Muscle layer of colon (tissue), 2 donors: ENCODE measurements around the gene NDP.
A peak's percentile ranks its signal among the peaks of the same experiment; 100 is the strongest.

ENCODE experiments used
- H3K27ac ChIP-seq: one replicate; pipeline ENCODE4 v1.7.0; 2013; ENCODE audit warnings: low read depth, mild to moderate bottlenecking, low read length, moderate library complexity
- H3K27me3 ChIP-seq, 2 donors: one replicate each; pipeline ENCODE4 v1.7.0; 2013; ENCODE audit warnings: low read length in 2 of 2, mild to moderate bottlenecking in 2 of 2; ENCODE audit not compliant: insufficient read depth in 2 of 2, control insufficient read depth in 1 of 2
- H3K36me3 ChIP-seq: one replicate; pipeline ENCODE4 v1.7.0; 2013; ENCODE audit warnings: mild to moderate bottlenecking, low read length; ENCODE audit not compliant: insufficient read depth
- H3K4me1 ChIP-seq: one replicate; pipeline ENCODE4 v1.7.0; 2013; ENCODE audit warnings: mild to moderate bottlenecking, low read length; ENCODE audit not compliant: insufficient read depth
- H3K4me3 ChIP-seq, 2 donors: one replicate each; pipeline ENCODE4 v1.7.0; 2013; ENCODE audit warnings: low read length in 2 of 2, low read depth in 1 of 2, mild to moderate bottlenecking in 1 of 2, moderate library complexity in 1 of 2
- H3K9ac ChIP-seq: one replicate; pipeline ENCODE4 v1.7.0; 2013; ENCODE audit warnings: low read length
- H3K9me3 ChIP-seq: one replicate; pipeline ENCODE4 v1.7.0; 2013; ENCODE audit warnings: mild to moderate bottlenecking, low read length
- donor health status: abdominal sarcoma.
- donor health status: Adenocarcinoma of cecum.

Gene NDP

DNA sequence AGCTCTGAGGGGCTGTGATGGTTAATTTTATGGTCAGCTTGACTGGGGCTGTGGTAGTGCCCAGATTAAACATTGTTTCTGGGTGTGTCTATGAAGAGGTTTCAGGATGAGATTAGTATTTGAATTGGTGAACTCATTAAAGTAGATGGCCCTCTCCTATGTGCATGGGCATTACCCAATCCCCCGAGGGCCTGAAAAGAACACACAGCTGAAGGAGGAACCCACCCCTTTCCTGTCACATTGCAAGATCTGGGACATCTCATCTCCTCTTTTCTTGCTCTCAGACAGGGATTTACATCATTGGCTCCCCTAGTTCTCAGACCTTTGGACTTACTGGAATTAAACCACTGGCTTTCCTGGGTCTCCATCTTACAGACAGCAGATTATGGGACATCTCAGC, 29.4 kb upstream of the NDP start:
- no peak overlapping the region for H3K4me3 ChIP-seq
- H3K36me3 ChIP-seq, result no peaks in the 10 kb centered on the region
- no peaks in the 10 kb centered on the region for H3K4me1 ChIP-seq
- no peak overlapping the region for H3K27ac ChIP-seq
- H3K9ac ChIP-seq, result no peak overlapping the region
- H3K9me3 ChIP-seq, result no peaks in the 10 kb centered on the region
- peaks cover 0 to 6% of the 10 kb centered on the region in 2 donors for H3K27me3 ChIP-seq

DNA sequence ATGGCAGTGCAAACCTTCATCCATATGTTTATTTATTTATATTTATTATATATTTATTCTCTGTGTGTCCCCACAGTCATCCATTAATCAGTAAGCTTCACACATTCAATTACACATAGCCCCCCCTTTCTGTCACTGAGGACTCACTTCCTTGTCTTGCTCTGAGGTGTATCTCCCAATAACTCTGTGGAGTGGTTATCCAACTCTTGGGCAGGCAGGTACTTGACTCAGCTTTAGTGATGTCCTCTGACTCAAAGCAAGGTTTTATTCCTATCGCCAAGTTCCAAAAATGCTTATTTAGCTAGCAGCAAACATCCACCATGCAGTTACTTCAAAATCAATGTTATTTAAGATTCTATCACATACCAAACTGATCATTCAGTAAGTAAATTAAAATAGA, 25.2 kb upstream of the NDP start:
- no peaks in the 10 kb centered on the region for H3K27me3 ChIP-seq
- H3K36me3 ChIP-seq, result no peaks in the 10 kb centered on the region
- H3K27ac ChIP-seq, result no peak overlapping the region
- no peaks in the 10 kb centered on the region for H3K4me1 ChIP-seq
- H3K9ac ChIP-seq, result no peak overlapping the region
- H3K4me3 ChIP-seq, result no peak overlapping the region
- H3K9me3 ChIP-seq, result no peaks in the 10 kb centered on the region

DNA sequence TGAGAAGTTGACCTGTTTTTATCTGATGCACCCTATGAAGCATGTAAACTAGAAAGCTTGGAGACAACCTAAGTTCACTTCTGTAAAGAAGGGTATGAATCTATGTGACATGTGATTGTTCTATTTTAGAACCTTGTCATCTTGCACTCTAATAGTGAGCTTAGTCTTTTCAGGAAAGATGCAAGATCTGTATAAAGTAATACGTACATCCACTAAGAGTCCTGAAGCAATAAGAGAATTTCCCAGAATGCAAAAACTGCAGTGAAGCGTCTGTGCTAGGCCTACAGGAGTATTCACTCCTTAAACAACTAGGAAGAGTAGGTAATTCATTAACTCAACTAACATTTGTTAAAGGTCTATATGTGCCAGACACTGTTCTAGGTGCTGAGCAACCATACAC, 23.3 kb upstream of the NDP start:
- Histone ChIP-seq H3K9ac (no peak overlapping the region), H3K9me3 (no peaks in the 10 kb centered on the region), H3K4me3 (no peak overlapping the region), H3K27me3 (no peaks in the 10 kb centered on the region), H3K4me1 (no peaks in the 10 kb centered on the region), H3K27ac (no peak overlapping the region), H3K36me3 (no peaks in the 10 kb centered on the region)

DNA sequence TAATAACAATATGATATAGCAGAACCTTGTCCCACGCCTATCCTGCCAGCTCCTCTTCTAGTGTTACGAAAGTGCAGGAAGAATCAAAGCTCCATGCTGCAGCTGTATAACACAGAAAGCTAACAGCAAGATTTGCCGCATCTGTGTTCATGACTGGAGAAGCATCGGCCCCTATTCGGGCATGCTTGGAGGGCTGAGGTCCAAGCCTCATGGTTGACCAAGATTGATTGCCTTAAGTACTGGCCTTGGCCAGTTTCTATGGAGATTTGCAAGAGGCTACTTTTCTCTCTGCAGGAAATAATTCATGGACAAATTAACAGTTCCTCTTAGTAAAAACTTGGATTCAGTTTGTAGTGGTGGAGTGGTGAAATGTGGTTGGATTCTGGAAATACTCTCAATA, 12.9 kb upstream of the NDP start:
- Histone ChIP-seq H3K4me1 (no peaks in the 10 kb centered on the region), H3K27ac (no peak overlapping the region), H3K4me3 (no peak overlapping the region), H3K36me3 (no peaks in the 10 kb centered on the region), H3K27me3 (peaks cover 0 to 5% of the 10 kb centered on the region in 2 donors), H3K9me3 (no peaks in the 10 kb centered on the region), H3K9ac (no peak overlapping the region)

DNA sequence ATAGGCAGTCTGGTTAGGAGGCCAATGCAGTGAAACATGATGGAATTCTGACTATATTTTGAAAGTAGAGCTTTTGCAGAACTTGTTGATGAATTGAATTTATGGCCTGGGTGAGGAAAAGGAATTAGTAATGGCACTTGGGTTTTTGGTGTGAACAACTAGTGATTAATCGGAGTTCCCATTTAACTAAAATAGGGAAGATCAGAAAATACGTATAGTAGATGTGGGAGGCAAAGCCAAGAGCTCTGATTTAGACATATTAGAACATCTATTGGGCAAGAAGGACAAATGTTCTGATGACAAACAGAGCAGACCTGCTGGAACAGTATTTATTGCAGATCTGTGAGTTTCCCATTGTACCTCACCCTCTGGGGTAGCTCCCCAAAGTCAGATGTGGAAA, 12.3 kb upstream of the NDP start:
- no peaks in the 10 kb centered on the region for H3K4me1 ChIP-seq
- no peak overlapping the region for H3K27ac ChIP-seq
- H3K9me3 ChIP-seq, result no peaks in the 10 kb centered on the region
- H3K36me3 ChIP-seq, result no peaks in the 10 kb centered on the region
- H3K9ac ChIP-seq, result no peak overlapping the region
- H3K4me3 ChIP-seq, result no peak overlapping the region
- H3K27me3 ChIP-seq, result peaks cover 0 to 5% of the 10 kb centered on the region in 2 donors

DNA sequence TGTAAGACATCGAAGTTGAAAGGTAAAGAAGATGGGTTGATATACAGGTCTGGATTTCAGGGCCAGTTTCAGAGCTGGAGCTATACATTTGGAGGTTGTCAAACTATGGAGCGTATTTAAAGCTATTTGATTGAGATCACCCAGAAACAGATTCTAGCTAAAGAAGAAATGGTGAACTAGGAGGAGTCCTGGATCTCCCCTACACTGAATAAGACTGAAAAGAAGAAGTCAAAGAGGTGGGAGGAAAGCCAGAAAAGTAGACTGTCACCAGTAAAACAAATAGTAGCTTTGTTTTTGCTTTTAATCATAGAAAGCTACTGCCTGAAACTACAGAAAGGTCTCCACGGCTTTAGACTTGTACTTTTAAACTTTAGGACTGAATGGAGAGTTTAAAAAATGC, 5.0 kb upstream of the NDP start:
- Histone ChIP-seq H3K27me3 (peaks cover 0 to 7% of the 10 kb centered on the region in 2 donors), H3K27ac (no peak overlapping the region), H3K4me1 (no peaks in the 10 kb centered on the region), H3K4me3 (no peak overlapping the region), H3K9ac (no peak overlapping the region), H3K36me3 (no peaks in the 10 kb centered on the region), H3K9me3 (no peaks in the 10 kb centered on the region)

DNA sequence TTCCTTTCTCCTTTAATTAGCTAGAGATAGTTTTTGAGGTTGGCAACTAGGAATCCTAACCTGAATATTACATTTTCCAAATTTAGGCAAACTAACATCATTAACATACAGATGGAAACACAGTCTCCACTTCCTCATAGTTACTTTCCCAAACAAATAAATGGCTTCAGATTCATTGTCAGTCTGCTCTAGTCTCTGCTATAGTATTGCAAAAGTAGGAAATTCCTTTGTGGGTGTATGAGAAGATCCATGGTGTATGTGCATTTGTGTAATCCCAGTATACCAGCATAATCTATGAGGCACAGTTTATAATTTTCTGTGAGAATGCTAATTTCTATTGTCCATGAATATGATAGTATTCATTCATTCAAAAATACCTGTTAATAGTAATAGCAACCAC, 3.0 kb upstream of the NDP start:
- H3K27me3 ChIP-seq, result peaks cover 10 to 21% of the 10 kb centered on the region in 2 donors
- no peak overlapping the region for H3K9ac ChIP-seq
- H3K9me3 ChIP-seq, result no peaks in the 10 kb centered on the region
- H3K27ac ChIP-seq, result no peak overlapping the region
- H3K4me3 ChIP-seq, result no peak overlapping the region
- peaks cover 10% of the 10 kb centered on the region for H3K4me1 ChIP-seq
- no peaks in the 10 kb centered on the region for H3K36me3 ChIP-seq

DNA sequence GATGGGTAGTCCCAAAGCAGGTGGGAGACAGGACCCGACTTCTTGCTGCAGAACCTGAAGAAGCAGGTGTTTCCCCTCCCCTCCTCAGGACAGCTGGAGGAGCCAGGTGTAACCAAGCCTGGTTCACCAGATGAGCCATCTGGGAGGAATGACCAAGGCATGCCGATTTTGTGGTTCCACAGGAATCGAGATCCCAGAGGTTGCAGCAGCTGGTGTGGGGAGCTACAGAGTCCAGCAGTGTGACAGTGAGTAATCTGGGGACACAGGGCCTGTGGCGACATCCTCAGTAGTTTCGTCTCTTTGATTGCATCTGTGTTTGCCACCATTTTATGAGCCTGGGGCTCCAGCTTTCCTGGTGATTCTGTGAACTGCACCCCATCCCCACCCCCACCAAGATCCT, 2.6 kb upstream of the NDP start:
- no peak overlapping the region for H3K4me3 ChIP-seq
- H3K9ac ChIP-seq, result no peak overlapping the region
- H3K27me3 ChIP-seq, result peaks cover 10 to 21% of the 10 kb centered on the region in 2 donors
- H3K4me1 ChIP-seq, result peaks cover 10% of the 10 kb centered on the region
- H3K36me3 ChIP-seq, result no peaks in the 10 kb centered on the region
- H3K9me3 ChIP-seq, result no peaks in the 10 kb centered on the region
- H3K27ac ChIP-seq, result no peak overlapping the region

DNA sequence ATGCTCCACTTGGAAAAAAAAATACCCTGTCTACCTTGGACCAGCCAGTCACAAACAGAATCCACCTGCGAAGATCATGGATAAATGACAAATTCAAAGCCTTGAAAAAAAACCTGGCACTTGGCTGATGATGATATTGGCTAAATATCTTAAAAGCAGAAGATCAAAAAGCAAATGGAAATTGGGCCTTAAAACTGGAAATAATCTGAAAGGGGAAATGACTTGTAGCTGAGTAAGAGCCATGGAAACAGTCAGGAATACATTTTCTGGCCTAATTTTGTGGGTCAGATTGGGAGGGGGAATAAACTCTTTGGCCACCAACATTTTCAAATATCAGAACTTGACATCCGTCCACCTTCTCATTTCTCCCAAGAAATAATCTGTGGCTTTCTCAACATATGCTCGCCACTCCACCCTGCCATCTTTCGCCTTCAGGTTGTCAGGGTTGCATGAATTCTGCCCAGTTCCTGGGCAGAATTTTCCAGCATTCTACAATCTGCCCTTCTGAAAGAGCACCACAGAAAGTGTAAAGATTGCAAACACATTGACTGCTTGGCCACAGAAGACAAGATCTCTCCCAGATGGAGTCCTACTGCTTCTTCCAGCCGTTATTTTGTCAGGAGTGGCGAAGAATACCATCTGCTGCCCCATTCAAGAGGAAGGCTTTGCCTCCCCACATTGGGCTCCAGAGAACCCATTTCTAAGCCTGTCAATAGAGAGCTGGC, 1.7 kb upstream of the NDP start:
- peaks cover 10% of the 10 kb centered on the region for H3K4me1 ChIP-seq
- H3K4me3 ChIP-seq, result no peak overlapping the region
- no peaks in the 10 kb centered on the region for H3K9me3 ChIP-seq
- H3K9ac ChIP-seq, result no peak overlapping the region
- no peaks in the 10 kb centered on the region for H3K36me3 ChIP-seq
- peaks cover 17 to 21% of the 10 kb centered on the region in 2 donors for H3K27me3 ChIP-seq
- no peak overlapping the region for H3K27ac ChIP-seq

DNA sequence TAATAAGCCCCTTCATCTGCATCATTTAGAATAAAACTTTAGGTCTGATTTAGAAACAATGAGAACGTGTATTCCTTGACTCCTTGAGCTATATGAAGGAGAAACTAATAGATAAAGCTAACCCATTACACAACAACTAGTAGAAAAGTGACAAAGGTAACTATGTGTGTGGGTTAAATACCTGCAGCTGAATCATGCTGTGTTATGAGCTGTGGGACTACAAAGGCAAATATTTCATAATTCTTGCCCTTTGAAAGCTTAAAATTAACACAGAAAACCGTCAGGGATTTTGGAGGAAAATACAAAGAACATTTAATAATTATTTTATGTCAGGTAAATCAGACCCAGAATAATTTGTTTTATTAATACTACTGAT, 898 bp upstream of the NDP start:
- no peaks in the 10 kb centered on the region for H3K9me3 ChIP-seq
- no peaks in the 10 kb centered on the region for H3K36me3 ChIP-seq
- no peak overlapping the region for H3K4me3 ChIP-seq
- H3K27me3 ChIP-seq, result peaks cover 17 to 26% of the 10 kb centered on the region in 2 donors
- peaks cover 10% of the 10 kb centered on the region for H3K4me1 ChIP-seq
- no peak overlapping the region for H3K27ac ChIP-seq
- H3K9ac ChIP-seq, result no peak overlapping the region

DNA sequence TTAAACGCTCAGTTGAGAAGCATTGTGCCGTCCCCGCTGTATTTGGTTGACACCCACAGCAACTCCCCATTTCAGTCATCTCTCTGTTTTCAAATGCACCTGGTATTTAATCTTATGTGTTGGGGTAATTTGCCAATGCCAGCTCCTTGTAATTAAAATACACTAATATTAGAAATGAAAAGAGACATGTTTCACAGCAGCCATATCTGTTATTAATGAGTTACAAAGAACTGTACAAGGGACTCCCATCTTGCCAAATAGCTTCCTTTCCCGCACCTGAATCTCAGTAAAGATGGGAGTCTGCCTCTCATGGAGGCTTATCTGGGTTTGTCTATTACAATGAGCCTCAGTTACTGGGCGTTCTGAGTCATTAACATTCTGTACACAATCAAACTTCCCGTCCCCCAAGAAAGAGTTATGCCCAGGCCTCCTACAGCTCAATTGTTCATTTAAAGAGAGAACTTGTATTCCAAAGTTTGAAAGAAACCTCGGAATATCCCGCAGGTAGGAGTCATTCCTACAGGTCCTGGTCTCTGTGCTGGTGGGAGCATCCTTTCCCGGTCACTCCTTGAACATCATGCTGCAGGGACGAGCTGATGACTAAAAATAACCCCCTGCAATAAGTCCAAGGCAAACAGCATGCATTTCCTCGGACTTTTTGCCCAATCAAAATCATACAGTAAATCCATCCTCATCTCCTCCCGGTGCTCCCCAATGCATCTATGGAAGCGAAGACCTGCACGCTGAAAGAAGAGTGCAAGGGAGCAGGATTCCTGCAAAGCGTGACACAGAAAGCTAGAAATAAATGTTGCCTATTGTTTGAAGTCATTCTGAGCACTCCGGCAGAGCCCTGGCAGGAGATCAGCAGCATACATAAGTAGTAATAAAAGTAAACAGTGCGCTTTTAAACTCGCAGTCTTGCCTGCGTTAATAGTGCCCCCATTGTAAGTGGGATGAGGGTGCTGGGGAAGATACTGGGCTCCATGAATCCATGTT, 926 bp downstream of the NDP start:
- peak overlapping the region in 1 of 2 donors; percentile 48 for H3K4me3 ChIP-seq
- no peak overlapping the region for H3K27ac ChIP-seq

More for the DNA sequence above, 926 bp downstream of the NDP start:
- H3K27me3 ChIP-seq, result peaks cover 17 to 26% of the 10 kb centered on the region in 2 donors
- H3K4me1 ChIP-seq, result peaks cover 10% of the 10 kb centered on the region
- H3K36me3 ChIP-seq, result no peaks in the 10 kb centered on the region
- H3K9ac ChIP-seq, result no peak overlapping the region
- H3K9me3 ChIP-seq, result no peaks in the 10 kb centered on the region
